Measurements from ENCODE around the gene GNAI3. TPM values are rescaled to one million over a fixed set of nuclear protein-coding genes. Genes with fewer than 3 reads are reported as not detected.
A peak's percentile ranks its signal among the peaks of the same experiment; 100 is the strongest.

GNAI3 gene
- total RNA-seq, 1 experiment from 2014 or later = 17.9 TPM

DNA sequence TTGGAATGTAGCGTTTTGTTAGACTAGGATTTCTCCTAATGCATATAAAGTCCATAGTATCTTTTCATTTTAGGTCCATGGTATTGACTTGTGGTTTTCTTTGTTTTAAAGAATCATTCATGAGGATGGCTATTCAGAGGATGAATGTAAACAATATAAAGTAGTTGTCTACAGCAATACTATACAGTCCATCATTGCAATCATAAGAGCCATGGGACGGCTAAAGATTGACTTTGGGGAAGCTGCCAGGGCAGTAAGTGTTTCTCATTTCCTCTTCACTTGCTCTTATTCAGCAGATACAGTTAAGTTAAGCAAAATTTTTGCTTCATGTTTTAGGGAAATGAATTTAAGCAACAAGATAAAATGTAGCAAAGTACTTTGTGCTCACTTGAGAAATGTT lies 25.4 kb downstream of the GNAI3 start:
- Histone ChIP-seq H3K9me3 (replicated peaks) (no peaks in the 10 kb centered on the region), H3K27me3 (replicated peaks) (no peaks in the 10 kb centered on the region), H3K4me3 (no peak overlapping the region), H3K27ac (no peak overlapping the region), H3K36me3 (peaks cover 41% of the 10 kb centered on the region), H3K4me1 (replicated peaks) (peaks cover 15% of the 10 kb centered on the region)
- no peak for DNase-seq (ENCODE audit: low read depth in 1 of 2, low spot score in 2 of 2)

DNA sequence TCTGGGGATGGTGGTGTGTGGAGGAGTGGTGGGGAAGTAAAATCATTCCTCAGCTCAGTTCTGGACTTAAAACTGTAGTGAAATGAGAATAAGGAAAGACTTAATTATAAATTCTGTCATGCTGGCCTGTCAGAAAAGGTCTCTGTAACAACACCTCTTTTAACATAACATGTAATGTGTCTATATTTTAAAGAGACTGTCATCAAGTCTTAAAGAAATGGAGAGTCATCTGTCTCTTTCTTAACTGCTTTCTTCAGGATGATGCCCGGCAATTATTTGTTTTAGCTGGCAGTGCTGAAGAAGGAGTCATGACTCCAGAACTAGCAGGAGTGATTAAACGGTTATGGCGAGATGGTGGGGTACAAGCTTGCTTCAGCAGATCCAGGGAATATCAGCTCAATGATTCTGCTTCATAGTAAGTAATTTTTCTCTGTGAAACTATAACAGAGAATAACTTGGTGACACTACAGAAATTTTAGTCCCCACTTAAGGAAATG lies 30.6 kb downstream of the GNAI3 start:
- Histone ChIP-seq H3K9me3 (replicated peaks) (no peaks in the 10 kb centered on the region), H3K4me1 (replicated peaks) (no peaks in the 10 kb centered on the region; the same call in 1 of the 2 replicates), H3K27me3 (replicated peaks) (no peaks in the 10 kb centered on the region), H3K36me3 (peaks cover 70% of the 10 kb centered on the region), H3K4me3 (no peak overlapping the region), H3K27ac (no peak overlapping the region)
- no peak for DNase-seq (ENCODE audit: low read depth in 1 of 2, low spot score in 2 of 2)

DNA sequence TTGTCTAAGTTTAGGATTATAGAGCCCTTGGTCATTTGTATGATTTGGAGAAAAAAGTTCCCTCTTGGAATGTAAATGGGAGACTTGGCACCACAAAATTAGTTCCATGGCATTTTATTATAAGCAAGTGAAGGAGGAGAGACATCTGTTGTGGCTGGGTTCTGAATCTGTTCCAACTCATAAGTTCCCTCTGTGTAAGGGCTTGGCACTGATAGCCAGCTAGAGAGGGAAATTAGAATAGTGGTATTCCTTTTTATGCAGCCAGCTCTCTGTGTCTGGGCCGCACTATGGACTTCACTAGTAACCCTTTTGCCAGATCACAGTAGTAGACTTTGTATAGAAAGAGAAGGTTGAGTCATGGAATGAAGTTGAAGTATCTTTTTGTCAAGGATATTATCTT lies 31.1 kb downstream of the GNAI3 start:
- Histone ChIP-seq H3K36me3 (peaks cover 70% of the 10 kb centered on the region), H3K27ac (no peak overlapping the region)
- DNase-seq (ENCODE audit: low read depth in 1 of 2, low spot score in 2 of 2) = no peak

DNA sequence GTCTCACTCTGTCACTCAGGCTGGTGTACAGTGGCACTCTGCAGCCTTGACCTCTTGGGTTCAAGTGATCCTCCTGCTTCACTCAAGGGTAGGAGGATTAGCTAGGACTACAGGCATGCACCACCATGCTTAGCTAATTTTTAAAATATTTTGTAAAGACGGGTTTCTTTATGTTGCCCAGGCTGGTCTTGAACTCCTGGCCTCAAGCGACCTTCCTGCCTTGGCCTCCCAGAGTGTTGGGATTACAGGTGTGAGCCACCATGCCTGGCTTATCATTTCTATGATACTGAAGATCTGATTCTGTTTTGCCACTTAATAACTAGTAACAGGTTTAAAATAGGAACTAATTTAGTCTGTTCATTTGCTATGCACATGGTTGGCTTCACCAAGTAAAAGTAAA lies 33.6 kb downstream of the GNAI3 start:
- DNase-seq (ENCODE audit: low read depth in 1 of 2, low spot score in 2 of 2) = no peak
- Histone ChIP-seq H3K27me3 (replicated peaks) (no peaks in the 10 kb centered on the region), H3K4me3 (no peak overlapping the region), H3K9me3 (replicated peaks) (no peaks in the 10 kb centered on the region), H3K27ac (no peak overlapping the region), H3K4me1 (replicated peaks) (no peaks in the 10 kb centered on the region), H3K36me3 (peaks cover 81% of the 10 kb centered on the region)

More for the DNA sequence above, 31.1 kb downstream of the GNAI3 start:
- Histone ChIP-seq H3K4me3 (no peak overlapping the region), H3K4me1 (replicated peaks) (no peaks in the 10 kb centered on the region), H3K9me3 (replicated peaks) (no peaks in the 10 kb centered on the region), H3K27me3 (replicated peaks) (no peaks in the 10 kb centered on the region)

DNA sequence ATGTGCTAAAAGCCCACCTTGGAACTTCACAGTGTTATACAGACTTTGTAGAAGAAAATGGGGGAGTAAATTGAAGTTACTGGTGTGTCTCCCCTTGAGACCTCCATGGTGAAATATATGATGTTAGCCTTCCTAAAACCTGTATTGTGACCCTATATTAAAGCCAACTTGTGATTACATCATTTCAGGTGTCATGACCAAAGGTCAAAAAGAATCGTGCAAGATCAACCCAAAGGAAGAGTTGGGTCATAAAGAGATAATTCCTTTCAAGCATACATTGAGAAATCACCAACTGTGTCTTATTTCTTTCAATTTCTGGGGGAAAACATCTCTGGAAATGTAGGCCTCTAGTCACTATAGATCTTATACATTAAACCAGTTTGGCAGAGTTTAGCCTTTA lies 36.4 kb downstream of the GNAI3 start:
- H3K27me3 ChIP-seq (replicated peaks) = no peaks in the 10 kb centered on the region
- H3K36me3 ChIP-seq = peaks cover 87% of the 10 kb centered on the region
- no peak overlapping the region for H3K4me3 ChIP-seq
- H3K9me3 ChIP-seq (replicated peaks) = no peaks in the 10 kb centered on the region
- H3K27ac ChIP-seq = no peak overlapping the region
- no peaks in the 10 kb centered on the region for H3K4me1 ChIP-seq (replicated peaks)
- DNase-seq (ENCODE audit: low read depth in 1 of 2, low spot score in 2 of 2) = no peak

DNA sequence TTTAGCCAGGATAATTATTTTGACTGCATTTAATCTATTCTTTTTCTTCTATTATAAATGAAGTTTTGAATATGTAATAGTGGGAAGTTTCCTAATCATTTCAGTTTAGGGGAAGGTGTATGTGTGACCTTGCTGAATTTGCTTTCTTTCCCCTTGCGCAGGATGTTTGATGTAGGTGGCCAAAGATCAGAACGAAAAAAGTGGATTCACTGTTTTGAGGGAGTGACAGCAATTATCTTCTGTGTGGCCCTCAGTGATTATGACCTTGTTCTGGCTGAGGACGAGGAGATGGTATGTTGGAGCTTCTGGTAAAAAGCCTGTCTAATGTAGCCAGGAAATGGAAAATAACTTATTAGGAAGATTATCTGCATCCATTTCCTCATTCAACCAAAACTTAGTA lies 37.6 kb downstream of the GNAI3 start:
- H3K27me3 ChIP-seq (replicated peaks) = no peaks in the 10 kb centered on the region
- no peak overlapping the region for H3K4me3 ChIP-seq
- DNase-seq (ENCODE audit: low read depth in 1 of 2, low spot score in 2 of 2) = no peak
- no peaks in the 10 kb centered on the region for H3K4me1 ChIP-seq (replicated peaks)
- H3K9me3 ChIP-seq (replicated peaks) = no peaks in the 10 kb centered on the region
- no peak overlapping the region for H3K27ac ChIP-seq
- peaks cover 80% of the 10 kb centered on the region for H3K36me3 ChIP-seq

DNA sequence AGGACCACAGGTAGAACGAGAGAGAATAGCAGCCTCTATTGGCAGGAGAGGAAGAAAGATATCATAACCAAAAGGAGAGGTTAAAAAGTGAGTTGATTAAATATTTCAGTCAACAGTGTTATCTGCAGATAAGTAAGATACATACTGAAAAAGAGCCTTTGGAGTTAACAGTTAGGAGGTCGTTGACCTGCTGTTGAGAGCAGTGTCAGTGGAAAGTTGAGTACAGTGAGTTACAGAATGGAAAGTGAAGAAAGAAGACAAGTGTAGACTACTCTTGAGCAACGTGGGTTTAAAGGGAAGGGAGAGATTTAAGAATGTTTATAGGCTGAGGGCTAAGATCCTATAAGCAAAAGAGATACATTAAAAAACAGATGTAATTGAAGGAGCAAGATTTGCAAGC lies 40.8 kb downstream of the GNAI3 start:
- Histone ChIP-seq H3K9me3 (replicated peaks) (no peaks in the 10 kb centered on the region), H3K27ac (no peak overlapping the region), H3K36me3 (peaks cover 85% of the 10 kb centered on the region), H3K27me3 (replicated peaks) (no peaks in the 10 kb centered on the region), H3K4me3 (no peak overlapping the region), H3K4me1 (replicated peaks) (no peaks in the 10 kb centered on the region)
- no peak for DNase-seq (ENCODE audit: low read depth in 1 of 2, low spot score in 2 of 2)

DNA sequence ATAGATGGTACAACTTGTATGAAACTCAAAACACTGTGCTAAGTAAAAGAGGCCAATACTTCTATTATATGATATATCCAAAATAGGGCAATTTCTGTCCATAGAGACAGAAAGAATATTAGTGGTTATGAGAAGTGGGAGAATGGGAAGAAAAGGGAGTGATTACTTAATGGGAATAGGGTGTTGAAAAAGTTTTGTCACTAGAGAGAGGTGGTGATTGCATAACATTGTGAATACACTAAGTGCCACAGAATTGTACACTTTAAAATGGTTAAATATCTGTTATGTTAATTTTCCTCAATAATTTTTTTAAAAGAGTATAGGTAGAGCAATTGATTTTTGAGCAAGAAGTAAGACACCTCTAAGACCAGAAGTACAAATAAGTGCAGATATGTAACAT lies 41.3 kb downstream of the GNAI3 start:
- Histone ChIP-seq H3K27me3 (replicated peaks) (no peaks in the 10 kb centered on the region), H3K27ac (no peak overlapping the region), H3K36me3 (peaks cover 81% of the 10 kb centered on the region), H3K9me3 (replicated peaks) (no peaks in the 10 kb centered on the region), H3K4me3 (no peak overlapping the region), H3K4me1 (replicated peaks) (no peaks in the 10 kb centered on the region)
- DNase-seq (ENCODE audit: low read depth in 1 of 2, low spot score in 2 of 2) = no peak

DNA sequence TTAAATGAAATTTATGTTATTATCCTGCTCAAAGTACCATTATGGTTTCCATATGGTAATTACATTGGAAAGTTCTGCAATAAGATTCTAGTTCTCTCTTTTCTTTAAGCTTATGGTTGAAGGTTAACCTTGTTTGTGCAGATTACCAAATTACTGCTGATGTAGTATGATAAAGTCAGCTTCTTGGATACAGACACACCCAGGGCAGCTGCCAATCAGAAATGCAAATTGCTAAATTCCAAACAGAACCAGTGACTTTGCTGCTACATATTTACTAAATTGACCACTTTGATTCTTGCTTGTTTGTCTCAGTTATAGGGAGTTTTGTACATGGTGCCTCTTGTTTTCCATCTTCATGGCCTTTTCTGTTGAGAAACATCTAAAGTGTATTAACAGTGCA lies 44.5 kb downstream of the GNAI3 start:
- peaks cover 66% of the 10 kb centered on the region for H3K36me3 ChIP-seq
- H3K27me3 ChIP-seq (replicated peaks) = no peaks in the 10 kb centered on the region
- no peak overlapping the region for H3K4me3 ChIP-seq
- peaks cover 7% of the 10 kb centered on the region for H3K4me1 ChIP-seq (replicated peaks)
- H3K9me3 ChIP-seq (replicated peaks) = no peaks in the 10 kb centered on the region
- DNase-seq (ENCODE audit: low read depth in 1 of 2, low spot score in 2 of 2) = no peak
- no peak overlapping the region for H3K27ac ChIP-seq

DNA sequence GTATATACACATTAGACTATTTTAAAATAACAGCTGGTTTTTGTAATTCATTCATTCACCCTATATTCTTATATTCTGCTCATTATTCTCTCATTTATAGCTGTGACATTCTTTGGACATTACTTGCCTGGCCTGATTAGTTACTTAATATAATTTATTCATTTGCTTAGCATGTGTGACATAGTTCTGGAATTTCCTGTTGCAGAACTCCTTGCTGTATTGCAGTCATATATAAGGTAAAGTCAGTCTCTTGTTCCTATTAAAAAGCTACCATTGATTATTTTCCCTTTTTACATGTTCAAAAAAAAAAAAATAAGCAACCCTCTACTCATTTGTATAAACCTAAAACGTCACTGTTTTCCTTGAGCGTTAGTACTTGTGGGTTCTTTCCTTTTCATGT lies 47.1 kb downstream of the GNAI3 start:
- Histone ChIP-seq H3K4me3 (no peak overlapping the region), H3K4me1 (replicated peaks) (peaks cover 10% of the 10 kb centered on the region), H3K36me3 (peaks cover 44% of the 10 kb centered on the region), H3K9me3 (replicated peaks) (no peaks in the 10 kb centered on the region), H3K27ac (no peak overlapping the region), H3K27me3 (replicated peaks) (no peaks in the 10 kb centered on the region)
- no peak for DNase-seq (ENCODE audit: low read depth in 1 of 2, low spot score in 2 of 2)

DNA sequence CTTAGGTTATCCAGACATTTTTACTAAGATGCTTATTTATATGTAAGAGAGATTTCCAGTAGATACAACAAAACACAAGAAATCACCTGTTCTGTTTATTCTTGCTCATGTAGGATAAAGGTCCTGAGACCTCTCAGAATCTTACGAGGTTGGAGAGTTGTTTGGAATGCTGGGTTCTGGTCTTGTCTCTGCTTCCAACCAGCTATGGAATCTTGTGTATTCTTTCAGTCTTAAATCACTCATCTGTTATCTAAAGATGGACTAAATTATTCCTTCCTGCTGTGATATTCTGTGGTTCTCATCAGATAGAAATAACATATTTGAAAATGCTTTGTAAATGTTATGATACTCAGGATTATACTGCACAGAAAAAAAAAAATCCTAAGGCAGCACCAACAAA lies 49.7 kb downstream of the GNAI3 start:
- peaks cover 10% of the 10 kb centered on the region for H3K4me1 ChIP-seq (replicated peaks)
- no peak overlapping the region for H3K4me3 ChIP-seq
- DNase-seq (ENCODE audit: low read depth in 1 of 2, low spot score in 2 of 2) = no peak
- no peaks in the 10 kb centered on the region for H3K27me3 ChIP-seq (replicated peaks)
- H3K27ac ChIP-seq = no peak overlapping the region
- H3K36me3 ChIP-seq = peaks cover 28% of the 10 kb centered on the region
- H3K9me3 ChIP-seq (replicated peaks) = no peaks in the 10 kb centered on the region

DNA sequence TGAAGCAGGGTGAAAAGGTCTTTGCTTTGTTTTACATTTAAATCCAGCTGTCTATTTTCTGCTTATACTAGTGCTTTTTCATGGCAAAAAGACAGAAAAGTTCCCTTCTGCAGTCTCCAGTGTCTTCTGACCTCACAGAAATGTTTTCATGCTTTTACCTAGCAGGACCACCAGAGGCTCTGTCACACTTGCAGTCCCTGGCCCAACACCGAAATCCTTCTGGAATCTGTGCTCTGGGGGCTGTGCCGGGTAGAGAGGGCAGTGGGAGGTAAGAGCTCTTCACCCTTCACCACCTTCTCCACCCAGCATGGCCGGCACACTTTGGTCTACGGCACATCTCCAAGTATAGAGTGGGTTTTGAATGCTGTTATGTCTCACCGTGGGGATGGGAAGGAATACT lies 50.2 kb downstream of the GNAI3 start:
- H3K4me1 ChIP-seq (replicated peaks) = peaks cover 10% of the 10 kb centered on the region
- H3K36me3 ChIP-seq = peaks cover 23% of the 10 kb centered on the region
- H3K9me3 ChIP-seq (replicated peaks) = no peaks in the 10 kb centered on the region
- peak in 1 of 2 experiments; percentile 30 for DNase-seq (ENCODE audit: low read depth in 1 of 2, low spot score in 2 of 2)
- no peak overlapping the region for H3K4me3 ChIP-seq
- H3K27ac ChIP-seq = no peak overlapping the region
- H3K27me3 ChIP-seq (replicated peaks) = no peaks in the 10 kb centered on the region

DNA sequence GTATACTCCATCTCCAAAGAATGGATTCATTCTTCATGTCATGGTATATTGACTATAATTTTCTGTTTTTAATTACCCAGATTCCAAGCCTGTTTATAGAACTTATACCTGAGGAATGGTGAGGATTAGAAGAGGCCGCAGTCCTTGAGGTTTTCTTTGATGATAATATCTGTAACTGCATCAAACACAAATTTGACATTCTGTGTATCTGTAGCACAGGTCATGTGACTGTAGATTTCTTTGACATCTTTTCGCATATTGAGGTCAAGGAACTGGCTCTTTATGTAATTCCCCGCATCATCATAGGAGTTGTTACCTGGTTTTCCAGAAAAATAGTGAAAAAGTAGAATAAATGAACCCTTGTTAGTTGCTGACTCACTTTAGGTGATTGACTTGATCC lies 54.8 kb downstream of the GNAI3 start:
- Histone ChIP-seq H3K4me1 (replicated peaks) (peaks cover under 1% of the 10 kb centered on the region; the same call in 1 of the 2 replicates), H3K27ac (no peak overlapping the region), H3K27me3 (replicated peaks) (no peaks in the 10 kb centered on the region), H3K4me3 (no peak overlapping the region), H3K36me3 (no peaks in the 10 kb centered on the region; the same call in 1 of the 2 replicates), H3K9me3 (replicated peaks) (no peaks in the 10 kb centered on the region)
- no peak for DNase-seq (ENCODE audit: low read depth in 1 of 2, low spot score in 2 of 2)

DNA sequence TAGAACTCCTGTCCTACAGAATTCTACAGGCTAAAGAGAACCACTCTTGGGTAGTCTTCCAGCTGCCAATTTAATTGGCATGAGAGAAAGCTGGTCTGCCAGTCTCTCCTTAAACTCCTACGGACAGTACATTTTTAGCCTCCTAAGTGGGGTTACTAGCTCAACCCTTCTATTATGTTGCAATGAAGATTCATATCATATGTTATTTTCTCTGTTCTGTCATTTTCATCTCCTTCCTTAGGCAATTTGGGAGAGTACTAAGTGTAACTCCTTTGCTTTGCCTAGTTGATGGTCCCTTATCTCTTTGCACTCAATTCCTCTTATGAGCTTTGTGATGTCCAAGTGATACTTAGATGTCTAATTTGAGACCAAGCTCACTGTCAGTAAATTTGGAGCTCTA lies 57.0 kb downstream of the GNAI3 start:
- Histone ChIP-seq H3K36me3 (no peaks in the 10 kb centered on the region; the same call in 1 of the 2 replicates), H3K4me3 (no peak overlapping the region), H3K27ac (no peak overlapping the region), H3K27me3 (replicated peaks) (no peaks in the 10 kb centered on the region), H3K9me3 (replicated peaks) (no peaks in the 10 kb centered on the region), H3K4me1 (replicated peaks) (no peaks in the 10 kb centered on the region)
- no peak for DNase-seq (ENCODE audit: low read depth in 1 of 2, low spot score in 2 of 2)

DNA sequence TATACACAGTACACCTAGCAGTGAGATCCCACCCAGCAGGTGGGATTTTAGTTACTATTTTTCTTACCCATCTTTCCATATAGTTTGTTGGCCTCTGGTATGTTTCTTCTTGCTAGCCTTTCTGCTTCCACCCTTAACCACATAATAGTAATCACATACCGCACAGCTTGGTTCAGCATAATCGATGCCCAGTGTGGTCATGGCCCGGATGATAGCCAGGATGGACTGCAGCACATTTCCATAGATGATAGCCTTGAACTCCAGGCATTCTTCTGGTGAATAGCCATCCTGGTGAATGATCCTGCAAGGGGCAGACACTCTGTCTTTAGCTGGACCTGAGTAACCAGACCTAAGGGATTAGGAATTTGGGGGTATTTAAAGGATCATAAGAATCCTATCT lies 61.5 kb downstream of the GNAI3 start:
- Histone ChIP-seq H3K9me3 (replicated peaks) (no peaks in the 10 kb centered on the region), H3K4me1 (replicated peaks) (peaks cover 13% of the 10 kb centered on the region), H3K36me3 (no peaks in the 10 kb centered on the region), H3K27me3 (replicated peaks) (no peaks in the 10 kb centered on the region), H3K4me3 (no peak overlapping the region), H3K27ac (no peak overlapping the region)
- no peak for DNase-seq (ENCODE audit: low read depth in 1 of 2, low spot score in 2 of 2)
